RWPE1 (cell line): Measurements from ENCODE around the gene QSOX2.

Source experiments
- CTCF ChIA-PET: fragments of 350-600 bp; sonication (Branson Sonifier 250); formaldehyde crosslinking; extraction: SDS; loops from one replicate; lab custom pipeline; 2021; lab: Yijun Ruan, JAX
- POLR2A ChIA-PET: fragments of 400-600 bp; formaldehyde crosslinking; extraction: SDS; loops from one replicate; lab custom pipeline; 2020; ENCODE audit warnings: antibody characterized with exemption; ENCODE audit not compliant: low non-redundant PET; lab: Yijun Ruan, JAX
- DNase-seq: peaks from one replicate; pipeline ENCODE4 v3.0.0; 2012; ENCODE audit warnings: low spot score
- H3K27ac ChIP-seq: fragments of 450-650 bp; 2 replicates; pipeline ENCODE4 v1.5.1; 2017
- CTCF ChIP-seq: fragments of 450-650 bp; conservative IDR thresholded peaks from 2 replicates; pipeline ENCODE4 v1.5.1; 2017; ENCODE audit warnings: low read depth, mild to moderate bottlenecking

The QSOX2 gene

GRCh38 chr9:136202454-136203407 lies 42.9 kb downstream of the QSOX2 start:
- DNase-seq: no peak
- POLR2A ChIA-PET: no interaction called here
- CTCF ChIA-PET: interaction anchor here (0.6 kb wide), 3 partner anchors 81 to 500 kb away, joined by 3 to 5 read pairs (median 4); no protein-coding TSS in a partner anchor
- no peak overlapping the region for H3K27ac ChIP-seq
- TF ChIP-seq CTCF: no peak

DNA sequence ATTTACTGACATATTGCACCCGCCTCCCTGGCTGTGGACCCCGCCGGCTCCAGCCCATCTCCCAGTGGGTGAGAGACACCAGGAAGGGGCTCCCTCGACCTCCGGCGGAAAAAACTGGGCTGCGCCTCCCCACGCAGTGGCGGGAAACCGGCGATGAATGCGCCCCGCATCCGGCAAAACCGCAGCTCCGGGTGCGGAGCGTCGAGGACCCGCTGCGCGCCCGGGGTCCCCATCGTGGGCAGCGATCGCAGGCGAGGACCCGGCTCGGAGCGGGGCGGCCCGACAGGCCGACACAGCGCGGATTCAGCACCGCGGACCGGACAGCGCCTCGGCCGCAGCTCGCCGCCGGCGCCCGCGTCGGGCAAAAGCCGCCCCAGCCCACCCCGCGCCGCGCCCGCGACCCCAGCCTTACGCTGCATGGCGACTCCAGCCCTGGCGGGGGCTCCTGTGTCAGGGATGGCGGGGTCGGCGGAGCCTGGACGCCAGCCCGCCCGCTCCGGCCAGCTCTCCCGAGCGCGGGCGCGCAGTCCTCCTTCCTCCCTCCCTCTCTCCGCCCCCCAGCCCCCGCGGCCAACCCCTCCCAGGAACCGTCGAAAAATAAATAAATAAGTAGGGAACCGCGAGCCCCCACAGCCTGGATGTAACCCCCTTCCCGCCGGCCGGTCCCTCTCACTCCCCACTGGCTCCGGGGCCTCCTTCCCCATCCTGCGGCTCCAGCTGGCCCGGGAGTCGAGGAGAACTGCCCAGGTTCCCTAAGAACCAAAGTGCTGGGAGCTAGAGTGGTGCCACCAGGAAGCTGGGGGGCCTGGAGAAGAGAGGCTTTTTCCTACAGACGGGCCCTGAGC lies 43.8 kb downstream of the QSOX2 start:
- H3K27ac ChIP-seq: no peak overlapping the region
- ChIA-PET CTCF (interaction anchor here (0.6 kb wide), 3 partner anchors 82 to 499 kb away, joined by 3 to 5 read pairs (median 4); no protein-coding TSS in a partner anchor), POLR2A (no interaction called here)
- DNase-seq: peak; percentile 68
- no peak for TF ChIP-seq CTCF

- ChIA-PET CTCF (no interaction called here), POLR2A (no interaction called here)
Observed at GRCh38 chr9:136201174-136201573, 44.4 kb downstream of the QSOX2 start.

GRCh38 chr9:136200424-136200823 lies 45.2 kb downstream of the QSOX2 start:
- no peak overlapping the region for H3K27ac ChIP-seq
- TF ChIP-seq CTCF: no peak
- ChIA-PET CTCF (no interaction called here), POLR2A (no interaction called here)
- no peak for DNase-seq

More at GRCh38 chr9:136201174-136201573, 44.4 kb downstream of the QSOX2 start:
- no peak for DNase-seq
- no peak overlapping the region for H3K27ac ChIP-seq
- TF ChIP-seq CTCF: no peak

DNA sequence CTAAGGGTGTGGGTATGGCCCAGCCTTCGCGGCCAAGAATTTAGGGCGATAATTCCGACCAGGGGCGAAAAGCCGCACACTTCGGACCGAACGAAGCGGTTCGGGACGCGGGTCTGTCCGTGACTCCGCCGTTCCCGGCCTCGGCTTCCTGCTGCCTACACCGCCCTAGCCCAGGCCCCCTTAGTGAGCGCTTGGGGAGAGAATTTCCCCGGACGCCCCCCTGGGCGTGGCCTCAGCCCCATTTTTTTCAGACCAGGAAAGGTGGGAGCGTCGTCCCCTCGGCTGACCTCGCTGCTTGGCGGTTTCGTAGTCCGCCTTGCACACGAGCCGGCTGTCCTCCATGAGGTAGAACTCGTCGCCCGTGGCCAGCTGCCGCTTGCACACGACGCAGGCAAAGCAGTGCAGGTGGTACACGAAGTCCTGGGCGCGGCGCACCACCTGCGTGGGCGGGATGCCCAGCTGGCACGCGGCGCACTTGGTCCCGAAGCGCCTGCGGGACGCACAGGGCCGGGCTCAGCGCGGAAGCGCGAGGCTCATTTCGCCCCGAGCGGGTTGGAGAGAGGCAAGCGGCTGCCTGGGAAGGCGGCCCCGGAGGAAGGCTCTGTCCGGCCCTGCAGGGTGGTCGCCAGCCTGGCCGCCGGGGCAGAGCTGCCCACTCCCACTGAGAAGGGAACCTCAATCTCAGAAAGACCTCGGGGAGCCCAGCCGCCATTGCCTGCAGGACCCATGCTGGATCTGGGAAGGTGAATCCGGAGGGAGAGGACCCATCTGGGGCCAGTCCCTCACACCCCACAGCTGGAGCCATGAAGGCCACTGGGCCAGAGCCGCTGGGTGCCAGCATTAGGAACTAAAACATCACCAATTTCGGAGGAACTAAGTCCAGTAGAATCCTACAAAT lies 46.0 kb downstream of the QSOX2 start:
- TF ChIP-seq CTCF: no peak
- POLR2A ChIA-PET: no interaction called here
- DNase-seq: no peak
- CTCF ChIA-PET: interaction anchor here (0.5 to 0.9 kb wide), 2 partner anchors 29 to 78 kb away, joined by 4 to 5 read pairs; no protein-coding TSS in a partner anchor
- H3K27ac ChIP-seq: no peak overlapping the region
